Small intestine (tissue), 7 donors: ENCODE results near the gene NGEF. TPM values are rescaled to one million over a fixed set of nuclear protein-coding genes. Genes with fewer than 3 reads are reported as not detected.
"Not testable (repeated sequence)": the region's sequence is repeated elsewhere in the genome, so short reads cannot be mapped to it uniquely, and the experiment has no call there.

Experiments
- DNase-seq, 2 donors: peaks; one replicate each; pipeline versions ENCODE4 v3.0.0 to v3.0.0-alpha.2; 2013
- FAIRE-seq: peaks from 2 replicates; lab custom pipeline; 2012; peaks lifted over from hg19 to GRCh38; lab: Jason Lieb, UNC
- H3K27ac ChIP-seq, 3 donors: one replicate each; pipeline ENCODE4 v1.5.1; 2013; ENCODE audit warnings: low read length in 2 of 3, mild to moderate bottlenecking in 2 of 3, control low read depth in 1 of 3, inconsistent platforms in 1 of 3, low read depth in 1 of 3, moderate library complexity in 1 of 3
- H3K27me3 ChIP-seq, 3 donors: one replicate each; pipeline ENCODE4 v1.6.1; 2013; ENCODE audit warnings: low read length in 3 of 3, inconsistent platforms in 1 of 3; ENCODE audit not compliant: control insufficient read depth in 3 of 3, insufficient read depth in 3 of 3
- H3K36me3 ChIP-seq, 3 donors: one replicate each; pipeline ENCODE4 v1.6.1; 2013; ENCODE audit warnings: low read length in 3 of 3, inconsistent platforms in 1 of 3, low read depth in 1 of 3, mild to moderate bottlenecking in 1 of 3, moderate library complexity in 1 of 3; ENCODE audit not compliant: control insufficient read depth in 3 of 3, insufficient read depth in 2 of 3
- H3K4me1 ChIP-seq, 3 donors: one replicate each; pipeline ENCODE4 v1.6.1; 2013; ENCODE audit warnings: low read length in 2 of 3, inconsistent platforms in 1 of 3, low read depth in 1 of 3, mild to moderate bottlenecking in 1 of 3, moderate library complexity in 1 of 3; ENCODE audit not compliant: control insufficient read depth in 3 of 3, insufficient read depth in 2 of 3
- H3K4me3 ChIP-seq, 3 donors: one replicate each; pipeline ENCODE4 v1.5.1; 2013; ENCODE audit warnings: low read length in 3 of 3, control low read depth in 1 of 3, inconsistent platforms in 1 of 3, low read depth in 1 of 3, mild to moderate bottlenecking in 1 of 3, moderate library complexity in 1 of 3
- H3K9me3 ChIP-seq, 2 donors: one replicate each; pipeline ENCODE4 v1.6.1; 2013; ENCODE audit warnings: low read depth in 1 of 2, low read length in 1 of 2; ENCODE audit not compliant: control insufficient read depth in 2 of 2, insufficient read depth in 1 of 2
- WGBS, 3 donors: extraction: QIAGEN DNeasy Blood & Tissue Kit; methylation state at CpG; one replicate each; pipeline ENCODE4 v1.1.7; 2013; 5-methylcytosine and 5-hydroxymethylcytosine counted together
- polyA plus RNA-seq, 4 donors: library from polyadenylated mRNA; stranded (reverse) in 3 of 4; unstranded in 1 of 4; fragments of 200-250 nt in 3 of 4; fragments of 120-200 nt in 1 of 4; gene quantifications; one replicate each; pipeline versions ENCODE4 v1.2.1 to v1.2.3, GENCODE V29; 2013
- donor health status: healthy with polysubstance abuse.
- donor health status: control.
- donor health status: control.
- donor health status: Bipolar disorder and iron deficiency.
- donor health status: healthy.

Gene NGEF
- polyA plus RNA-seq, 4 donors, result 10.2 to 73.4 (median 31.4) TPM

- peaks cover 0 to 7% of the 10 kb centered on the region in 2 donors for H3K9me3 ChIP-seq
- WGBS, 3 donors, result 59 to 78% (median 63%) methylated on average over 1 of the region's 1 CpG
- H3K27me3 ChIP-seq, result peaks cover 0 to 2% (median 0%) of the 10 kb centered on the region in 3 donors
- H3K27ac ChIP-seq, result no peak overlapping the region
- no peak for FAIRE-seq
- no peak for DNase-seq
- H3K36me3 ChIP-seq, result peaks cover 2 to 7% (median 2%) of the 10 kb centered on the region in 3 donors
- no peak overlapping the region for H3K4me3 ChIP-seq
- H3K4me1 ChIP-seq, result no peaks in the 10 kb centered on the region
Observed at GRCh38 chr2:232911712-232912277, 101.3 kb downstream of the NGEF start.

- no peak for DNase-seq
- Histone ChIP-seq H3K4me3 (no peak overlapping the region), H3K9me3 (peaks cover 0 to 7% of the 10 kb centered on the region in 2 donors), H3K4me1 (no peaks in the 10 kb centered on the region), H3K27me3 (peaks cover 0 to 2% (median 0%) of the 10 kb centered on the region in 3 donors), H3K27ac (no peak overlapping the region), H3K36me3 (peaks cover 0 to 7% (median 2%) of the 10 kb centered on the region in 3 donors)
- FAIRE-seq, result no peak
- WGBS, 3 donors, result 90 to 98% (median 95%) methylated on average over 6 of the region's 6 CpGs
Observed at GRCh38 chr2:232910376-232910775, 102.7 kb downstream of the NGEF start.

DNA sequence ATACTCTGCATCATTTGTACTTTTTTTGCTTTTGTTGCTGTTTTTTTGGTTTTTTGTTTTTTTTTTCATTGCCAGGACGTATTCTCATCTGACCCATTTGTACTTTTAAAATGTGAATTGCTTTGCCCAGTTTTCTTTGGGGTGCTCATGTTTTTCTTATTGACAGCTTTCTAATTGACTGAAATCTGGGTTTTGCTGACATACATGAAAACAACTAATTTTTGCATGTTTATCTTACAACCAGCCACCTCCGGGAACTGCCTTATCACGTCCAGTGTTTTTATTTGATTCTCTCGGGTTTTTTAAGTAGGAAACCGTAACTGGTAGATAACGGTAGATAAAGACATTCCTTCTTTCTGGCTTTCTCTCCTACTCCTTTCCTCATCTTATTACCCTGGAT, 104.4 kb downstream of the NGEF start:
- no peak overlapping the region for H3K27ac ChIP-seq
- FAIRE-seq, result no peak
- H3K27me3 ChIP-seq, result peaks cover 0 to 2% (median 0%) of the 10 kb centered on the region in 3 donors
- 73 to 83% (median 75%) methylated on average over 6 of the region's 6 CpGs for WGBS, 3 donors
- DNase-seq, result no peak
- H3K4me3 ChIP-seq, result no peak overlapping the region
- H3K36me3 ChIP-seq, result peaks cover 0 to 4% (median 2%) of the 10 kb centered on the region in 3 donors
- H3K4me1 ChIP-seq, result no peaks in the 10 kb centered on the region
- H3K9me3 ChIP-seq, result peaks cover 0 to 7% of the 10 kb centered on the region in 2 donors

- not testable (repeated sequence) for H3K4me1 ChIP-seq, H3K4me3 ChIP-seq, FAIRE-seq, H3K27me3 ChIP-seq, DNase-seq, H3K9me3 ChIP-seq, H3K36me3 ChIP-seq, H3K27ac ChIP-seq
- WGBS, 3 donors, result 92 to 97% (median 96%) methylated on average over 9 of the region's 9 CpGs
Observed at GRCh38 chr2:232907718-232908085, 105.4 kb downstream of the NGEF start.

DNA sequence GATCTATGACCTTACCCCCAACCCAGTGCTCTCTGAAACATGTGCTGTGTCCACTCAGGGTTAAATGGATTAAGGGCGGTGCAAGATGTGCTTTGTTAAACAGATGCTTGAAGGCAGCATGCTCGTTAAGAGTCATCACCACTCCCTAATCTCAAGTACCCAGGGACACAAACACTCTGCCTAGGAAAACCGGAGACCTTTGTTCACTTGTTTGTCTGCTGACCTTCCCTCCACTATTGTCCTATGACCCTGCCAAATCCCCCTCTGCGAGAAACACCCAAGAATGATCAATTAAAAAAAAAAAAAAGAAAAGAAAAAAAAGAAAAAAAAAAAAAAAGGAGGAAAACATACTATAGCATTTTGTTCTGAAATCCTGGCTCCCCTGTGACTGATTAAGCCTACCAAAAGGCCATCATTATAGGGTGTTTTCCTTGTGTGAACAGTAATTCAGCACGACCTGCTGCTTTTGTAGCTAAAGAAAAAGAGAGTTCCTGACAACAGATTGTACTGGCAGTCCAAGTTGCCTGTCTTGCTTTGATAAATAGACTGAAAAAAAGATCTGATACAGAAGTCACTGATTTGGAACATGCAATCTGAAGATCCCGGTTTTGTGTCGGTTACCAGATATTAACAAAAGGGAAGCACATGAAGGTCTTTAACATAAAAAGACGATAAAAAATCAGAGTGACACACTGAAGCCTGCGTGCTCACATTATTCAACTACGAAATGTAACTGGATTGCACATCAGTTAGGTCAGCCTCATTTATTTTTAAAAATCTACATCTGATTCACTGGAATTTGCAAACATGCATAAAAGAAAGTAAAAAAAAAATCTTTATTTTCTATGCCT, 106.0 kb downstream of the NGEF start:
- DNase-seq, H3K9me3 ChIP-seq, H3K4me3 ChIP-seq, H3K4me1 ChIP-seq, H3K36me3 ChIP-seq, H3K27ac ChIP-seq, H3K27me3 ChIP-seq, FAIRE-seq: not testable (repeated sequence)
- WGBS, 3 donors, result 71 to 73% (median 73%) methylated on average over 8 to 10 of the region's 10 CpGs

DNA sequence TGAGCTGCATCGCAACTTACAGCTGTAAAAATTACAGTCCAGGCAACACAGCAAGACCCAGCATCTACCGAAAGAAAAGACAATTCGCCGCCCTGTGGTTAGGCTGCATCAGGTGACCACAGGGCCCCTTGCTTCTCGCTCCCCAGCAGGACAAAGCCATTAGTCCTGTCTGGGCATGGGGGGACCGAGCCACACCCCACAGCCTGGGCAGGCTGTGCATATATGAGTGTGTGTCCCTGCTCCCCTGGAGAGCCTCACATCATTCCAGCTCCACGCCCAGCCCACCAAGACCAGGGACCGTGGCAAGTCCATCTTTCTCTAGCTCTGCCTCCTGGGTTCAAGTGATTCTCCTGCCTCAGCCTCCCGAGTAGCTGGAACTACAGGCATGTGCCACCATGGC, 109.1 kb downstream of the NGEF start:
- H3K27me3 ChIP-seq, result peaks cover 0 to 6% (median 0%) of the 10 kb centered on the region in 3 donors
- H3K4me3 ChIP-seq, result no peak overlapping the region
- FAIRE-seq (no peak), DNase-seq (no peak)
- H3K27ac ChIP-seq, result no peak overlapping the region
- H3K36me3 ChIP-seq, result peaks cover 0 to 5% (median 3%) of the 10 kb centered on the region in 3 donors
- H3K4me1 ChIP-seq, result no peaks in the 10 kb centered on the region
- WGBS, 3 donors, result 79 to 83% (median 81%) methylated on average over 9 of the region's 9 CpGs
- H3K9me3 ChIP-seq, result no peaks in the 10 kb centered on the region

DNA sequence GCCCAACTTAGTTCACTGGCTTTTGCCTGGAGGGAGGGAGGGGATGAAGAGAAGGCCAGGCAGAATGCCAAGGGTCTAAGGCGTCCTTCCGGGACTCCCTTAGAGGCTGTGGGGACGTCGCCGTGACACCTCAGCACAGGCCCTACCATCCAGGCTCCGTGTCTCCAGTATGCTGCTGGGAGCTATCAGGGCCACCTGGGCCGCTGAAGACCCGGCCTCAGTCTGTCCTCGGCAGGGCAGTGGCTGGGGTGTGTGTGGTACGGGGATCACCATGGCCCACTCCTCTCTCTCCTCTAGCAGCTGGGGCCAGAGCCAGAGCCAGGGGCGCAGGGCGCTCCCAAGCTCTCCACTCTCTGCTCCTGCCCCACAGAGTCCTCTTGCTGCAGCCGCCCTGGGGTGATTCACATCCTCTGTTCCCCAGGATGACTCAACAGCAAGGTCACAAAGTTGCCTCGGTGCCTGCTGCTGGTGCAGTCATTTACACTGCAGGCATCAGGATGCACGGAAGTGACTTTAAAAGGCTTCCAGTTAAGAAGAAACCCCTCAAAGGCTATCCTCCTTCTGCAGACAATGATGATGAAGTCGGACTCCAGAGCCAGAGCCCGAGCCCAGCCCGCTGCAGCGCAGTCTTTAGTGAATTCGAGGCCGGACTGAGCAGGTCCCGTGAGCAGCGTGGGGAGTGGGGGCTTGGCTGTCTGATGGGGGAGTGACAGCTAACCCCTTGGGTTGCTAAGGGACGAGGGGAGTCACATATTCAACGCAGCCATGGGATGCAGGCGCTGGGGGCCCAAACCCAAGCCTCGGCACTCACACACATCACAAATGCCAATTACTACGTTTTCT, 111.1 kb downstream of the NGEF start:
- FAIRE-seq (no peak), DNase-seq (no peak)
- no peak overlapping the region for H3K27ac ChIP-seq
- H3K9me3 ChIP-seq, result no peaks in the 10 kb centered on the region
- peaks cover 0 to 10% (median 3%) of the 10 kb centered on the region in 3 donors for H3K36me3 ChIP-seq
- no peaks in the 10 kb centered on the region for H3K4me1 ChIP-seq
- H3K4me3 ChIP-seq, result no peak overlapping the region
- peaks cover 0 to 6% (median 0%) of the 10 kb centered on the region in 3 donors for H3K27me3 ChIP-seq
- WGBS, 3 donors, result 80 to 90% (median 82%) methylated on average over 24 to 28 of the region's 28 CpGs
